ENCODE measurements around the gene HNRNPC. TPM values are rescaled to one million over a fixed set of nuclear protein-coding genes. Genes with fewer than 3 reads are reported as not detected.

The HNRNPC gene
- total and polyA plus RNA-seq, 2 of the 8 experiments (the other 6 are each of a cell fraction or from before 2014, with no cell fraction given): 781 to 1,207 TPM

GRCh38 chr14:21240417-21240816, 28.8 kb downstream of the HNRNPC start (continued):
- TF ChIP-seq CHD7 (IDR thresholded peaks at IDR 0.05; ENCODE audit: insufficient replicate concordance, low read length) (no peak), ZNF274 (IDR thresholded peaks at IDR 0.05; ENCODE audit: borderline replicate concordance, extremely low read depth, low read length) (no peak), YY1 (IDR thresholded peaks at IDR 0.05; ENCODE audit: low read depth, low read length) (no peak), SRF (IDR thresholded peaks at IDR 0.05; ENCODE audit: low read depth, low read length) (no peak), POLR2AphosphoS5 (IDR thresholded peaks at IDR 0.05; ENCODE audit: low read depth, low read length) (no peak), BACH1 (IDR thresholded peaks at IDR 0.05; ENCODE audit: low read length) (no peak)

All from H1 (cell line).